Kidney glomerular epithelial cell (primary cell): Measurements from ENCODE around the gene NXPH3.

ENCODE experiments used
- DNase-seq: peaks from one replicate; lab custom pipeline; 2025; lab: John Stamatoyannopoulos, UW

The NXPH3 gene

DNA sequence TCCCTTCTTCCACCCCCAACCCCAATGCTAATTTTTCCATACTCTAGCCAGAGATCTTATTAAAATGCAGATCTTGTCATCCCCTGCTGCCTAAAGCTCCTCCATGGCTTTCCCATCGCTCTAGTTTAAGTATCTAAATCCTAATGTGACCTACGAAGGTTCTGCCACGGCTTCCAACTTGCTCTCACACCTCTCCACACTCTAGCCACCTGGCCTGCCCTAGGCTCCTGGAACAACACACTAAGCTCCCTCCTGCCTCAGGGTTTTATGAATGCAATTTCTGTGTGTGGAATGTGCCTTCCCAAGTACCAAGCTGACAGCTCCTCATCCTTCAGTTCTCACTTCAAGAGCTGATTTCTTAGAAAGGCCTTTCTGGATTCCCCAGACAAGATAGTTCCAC lies 16.6 kb downstream of the NXPH3 start:
- no peak for DNase-seq

DNA sequence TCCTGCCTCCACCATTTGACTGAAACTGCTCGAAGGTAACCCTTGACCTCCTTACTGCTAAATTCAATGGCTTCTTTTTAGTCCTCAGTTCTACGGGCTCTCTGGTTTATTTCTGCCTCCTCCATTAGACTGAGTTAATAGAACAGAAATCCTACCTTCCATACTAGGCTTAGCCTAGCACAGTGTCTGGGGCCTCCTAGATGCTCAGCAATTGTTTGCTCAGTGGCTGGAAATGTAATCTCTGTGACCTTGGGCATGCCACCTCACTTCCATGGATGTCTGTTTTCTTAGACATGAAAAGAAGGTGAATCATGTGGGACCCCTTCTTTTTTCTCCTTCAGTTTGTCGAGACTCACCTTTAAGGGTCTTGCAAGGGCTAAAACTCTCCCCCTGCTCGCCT lies 19.7 kb downstream of the NXPH3 start:
- no peak for DNase-seq

DNA sequence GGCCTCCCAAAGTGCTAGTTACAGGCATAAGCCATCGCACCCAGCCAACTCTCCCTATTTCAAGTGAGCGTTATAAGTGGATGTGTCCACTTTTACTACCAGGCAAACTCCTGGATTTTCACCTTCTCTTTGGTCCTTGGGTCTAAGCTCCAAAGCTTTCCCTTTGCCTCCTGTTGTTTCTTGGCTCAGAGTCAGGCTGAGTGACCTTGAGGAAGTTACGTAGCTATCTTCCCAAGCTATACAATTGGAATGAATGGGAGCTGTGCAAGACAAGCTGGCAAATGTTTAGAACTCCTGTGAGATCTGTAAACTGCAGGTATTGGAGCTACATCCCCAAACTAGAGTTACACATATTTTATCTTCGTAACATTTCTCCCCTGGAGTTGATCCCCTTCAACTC lies 20.3 kb downstream of the NXPH3 start:
- no peak for DNase-seq

DNA sequence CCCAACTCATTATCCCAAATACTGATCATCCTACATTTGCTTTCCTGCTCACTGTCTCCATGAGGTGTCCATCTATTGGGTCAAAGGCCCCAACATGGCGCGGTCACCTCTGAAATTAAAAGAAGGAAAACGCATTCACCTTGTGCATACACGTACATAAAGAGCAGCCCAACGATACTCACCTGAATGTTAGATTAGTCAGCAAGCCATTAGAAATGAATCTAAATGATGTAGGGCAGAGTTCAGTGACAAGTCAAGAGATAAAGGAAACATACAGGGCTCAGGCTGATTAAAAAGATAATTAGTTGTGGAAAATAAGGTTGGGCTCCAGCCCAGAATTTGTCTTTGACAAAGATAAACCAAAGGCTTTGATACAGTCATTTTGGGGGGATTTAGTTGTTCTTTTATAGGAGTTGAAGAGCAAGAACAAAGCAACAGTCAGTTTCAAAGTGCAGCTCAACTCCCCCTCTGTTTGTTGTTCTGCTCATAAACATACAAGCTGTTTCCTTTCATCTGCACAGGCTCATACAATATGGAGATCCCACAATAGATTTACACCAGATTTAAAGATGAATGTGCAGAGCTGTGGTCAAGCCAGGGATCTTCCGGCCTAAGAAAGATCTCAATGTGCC lies 21.1 kb downstream of the NXPH3 start:
- no peak for DNase-seq

DNA sequence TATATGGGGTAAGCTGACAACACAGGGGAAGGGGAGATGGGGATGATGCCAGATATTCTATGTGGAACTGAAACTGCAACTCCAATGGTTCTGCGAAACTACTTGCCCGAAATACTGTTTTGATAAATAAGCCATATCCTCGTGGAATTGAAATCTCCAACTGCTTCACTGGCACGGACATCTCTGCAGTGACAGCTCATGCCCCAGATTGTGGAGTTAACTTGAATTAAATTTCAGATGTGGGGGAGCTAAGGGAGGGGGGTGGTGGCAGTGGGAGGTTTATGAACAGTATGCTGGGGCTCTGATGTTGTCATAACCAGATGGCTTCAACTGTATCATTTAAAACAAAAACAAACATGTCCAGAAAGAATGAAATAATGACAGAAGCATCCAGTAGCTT lies 21.8 kb downstream of the NXPH3 start:
- no peak for DNase-seq

DNA sequence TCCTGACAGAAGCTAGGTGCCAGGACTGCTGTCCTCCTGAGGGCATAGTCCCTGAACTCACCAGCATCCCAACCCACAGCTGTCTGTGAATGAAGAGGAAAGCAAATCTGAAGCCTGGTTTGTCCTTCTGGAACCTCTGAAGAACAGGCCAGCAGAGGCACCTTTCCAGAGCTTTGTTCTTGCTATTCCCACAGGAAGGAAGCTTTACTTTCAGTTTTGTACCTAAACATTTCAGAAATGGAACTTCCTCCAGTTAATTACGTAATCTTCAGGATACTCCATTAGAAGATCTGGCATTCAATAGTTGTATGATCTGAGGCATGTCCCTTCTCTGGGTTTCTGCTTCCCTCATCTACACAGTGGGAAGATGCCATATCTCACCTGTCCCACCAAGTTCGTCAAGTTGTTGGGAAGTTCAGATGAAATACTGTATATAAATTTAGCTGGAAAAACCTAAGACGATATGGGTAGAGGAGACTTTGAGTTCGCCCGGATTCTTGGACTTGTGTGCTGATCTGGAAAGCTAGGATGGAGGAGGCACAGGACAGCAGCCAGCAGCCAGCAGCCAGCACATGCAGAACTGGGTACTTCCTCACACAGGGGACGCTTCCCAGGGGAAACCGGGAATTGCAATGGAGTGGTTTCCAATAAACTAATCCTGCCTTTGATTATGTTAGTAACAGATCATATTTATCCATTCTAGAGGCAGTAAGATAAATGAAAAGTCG lies 22.4 kb downstream of the NXPH3 start:
- DNase-seq = no peak

DNA sequence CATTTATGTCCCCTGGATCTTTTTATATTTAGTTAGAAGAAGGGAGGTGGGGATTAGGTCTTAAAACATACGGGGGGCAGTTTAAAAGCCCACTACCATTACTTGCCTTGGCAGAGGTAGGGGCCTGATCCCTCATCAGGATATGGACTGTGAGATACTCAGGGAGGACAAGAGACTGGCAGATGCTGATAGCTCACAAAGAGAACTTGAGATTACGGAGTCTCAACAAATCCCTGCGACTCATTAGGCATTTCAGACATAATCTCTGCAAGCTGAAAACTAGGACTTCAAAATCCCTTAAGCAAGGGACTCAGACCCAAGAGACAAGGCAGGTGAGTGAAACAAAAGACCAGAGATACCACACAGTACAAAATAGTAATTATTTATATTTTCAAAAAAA lies 23.2 kb downstream of the NXPH3 start:
- no peak for DNase-seq

DNA sequence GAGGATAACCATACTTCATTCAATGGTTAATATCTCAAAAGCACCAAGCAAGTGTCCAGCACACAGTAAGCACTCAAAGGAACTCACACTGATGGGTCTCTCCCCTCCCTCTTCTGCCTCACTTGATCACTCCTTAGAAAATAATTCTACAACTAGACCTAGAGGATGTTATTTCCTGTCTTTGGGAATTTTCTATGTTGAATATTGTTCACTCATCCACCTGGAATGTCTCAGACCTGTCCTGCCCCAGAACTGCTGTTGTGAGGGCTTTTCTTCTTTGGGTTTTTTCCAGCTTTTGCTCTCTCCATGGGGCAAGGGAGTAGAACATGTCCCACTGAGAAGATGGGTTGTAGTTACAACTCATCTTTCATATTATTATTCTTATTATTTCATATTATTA lies 25.3 kb downstream of the NXPH3 start:
- no peak for DNase-seq

DNA sequence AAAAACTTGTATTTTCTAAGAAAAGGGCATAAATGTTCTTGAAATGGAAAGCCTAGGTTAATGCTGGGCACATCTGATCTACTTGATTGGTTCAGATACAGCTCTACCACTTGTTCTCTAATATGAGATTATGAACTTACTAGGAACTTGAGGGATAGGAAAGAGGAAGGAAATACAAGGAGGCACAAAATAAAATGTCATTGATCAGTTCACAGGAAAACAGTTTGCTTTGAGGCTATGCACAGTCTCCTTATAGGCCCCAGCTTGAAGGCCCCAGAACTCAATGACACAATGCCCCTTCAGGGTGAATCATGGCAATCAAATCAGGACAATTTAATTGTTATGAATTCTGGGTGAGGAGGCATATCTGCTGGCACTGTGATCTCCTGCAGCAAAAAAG lies 27.1 kb downstream of the NXPH3 start:
- no peak for DNase-seq

DNA sequence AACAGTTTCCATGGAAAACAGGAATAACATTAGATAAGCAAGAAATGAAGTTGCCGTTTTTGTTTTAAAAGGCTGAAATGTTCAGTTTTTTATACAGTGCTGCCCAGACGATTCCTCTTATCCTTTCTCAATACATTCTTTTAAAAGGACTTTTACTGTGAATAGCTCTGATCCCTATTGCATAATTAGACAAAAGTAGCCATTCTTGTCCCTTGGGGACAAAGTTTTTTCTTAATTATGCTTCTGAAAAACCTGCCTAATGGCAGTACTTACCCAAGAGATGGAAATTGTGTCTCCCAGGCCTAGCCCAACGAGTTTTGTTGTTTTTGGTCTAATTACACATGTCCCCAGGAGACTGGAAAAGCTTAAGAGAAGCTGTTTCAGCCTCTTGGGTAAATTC lies 27.6 kb downstream of the NXPH3 start:
- DNase-seq = no peak

DNA sequence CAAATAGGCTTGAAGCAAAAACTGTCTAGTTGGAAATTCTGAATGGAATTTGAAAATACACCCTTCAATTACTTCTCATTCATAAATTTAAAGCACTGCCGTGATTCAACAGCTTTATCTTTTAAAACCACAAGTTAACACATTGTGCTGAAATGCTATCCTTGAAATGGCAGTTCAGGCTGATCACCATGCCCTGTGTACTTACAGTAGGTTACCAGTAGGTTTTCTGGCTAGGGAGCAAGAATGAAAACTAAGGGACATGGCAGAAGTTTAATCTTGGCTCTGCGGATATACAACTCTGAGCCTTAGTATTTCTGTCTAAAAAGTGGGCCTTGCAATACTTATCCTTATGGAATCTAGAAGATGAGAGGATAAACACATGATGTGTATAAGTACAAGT lies 28.0 kb downstream of the NXPH3 start:
- DNase-seq = no peak

DNA sequence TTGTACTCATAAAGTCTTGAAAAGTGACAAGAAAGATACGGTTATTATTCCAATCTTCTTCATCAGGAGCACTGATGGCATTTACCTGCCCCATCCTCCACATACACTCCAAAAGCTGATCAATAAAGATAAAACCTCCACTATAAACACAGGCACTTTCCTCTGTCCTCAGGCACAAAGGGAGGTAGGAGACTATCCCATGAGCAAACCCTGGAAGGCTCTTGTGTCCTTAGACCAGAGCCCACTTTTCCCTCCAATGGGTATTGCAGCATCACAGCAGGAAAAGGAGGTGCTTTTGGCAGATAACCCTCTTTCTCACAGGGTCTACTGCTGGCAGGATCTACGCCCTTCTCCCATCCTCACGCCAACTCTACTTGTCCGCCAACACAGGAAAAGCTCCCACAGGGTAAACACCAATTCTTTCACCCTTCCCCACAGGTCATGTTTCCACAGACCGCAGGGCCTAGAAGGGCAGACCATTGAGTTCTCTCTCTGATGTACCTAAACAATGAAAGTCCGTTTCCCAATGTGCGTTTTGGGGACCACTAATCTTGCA lies 28.7 kb downstream of the NXPH3 start:
- DNase-seq = no peak

DNA sequence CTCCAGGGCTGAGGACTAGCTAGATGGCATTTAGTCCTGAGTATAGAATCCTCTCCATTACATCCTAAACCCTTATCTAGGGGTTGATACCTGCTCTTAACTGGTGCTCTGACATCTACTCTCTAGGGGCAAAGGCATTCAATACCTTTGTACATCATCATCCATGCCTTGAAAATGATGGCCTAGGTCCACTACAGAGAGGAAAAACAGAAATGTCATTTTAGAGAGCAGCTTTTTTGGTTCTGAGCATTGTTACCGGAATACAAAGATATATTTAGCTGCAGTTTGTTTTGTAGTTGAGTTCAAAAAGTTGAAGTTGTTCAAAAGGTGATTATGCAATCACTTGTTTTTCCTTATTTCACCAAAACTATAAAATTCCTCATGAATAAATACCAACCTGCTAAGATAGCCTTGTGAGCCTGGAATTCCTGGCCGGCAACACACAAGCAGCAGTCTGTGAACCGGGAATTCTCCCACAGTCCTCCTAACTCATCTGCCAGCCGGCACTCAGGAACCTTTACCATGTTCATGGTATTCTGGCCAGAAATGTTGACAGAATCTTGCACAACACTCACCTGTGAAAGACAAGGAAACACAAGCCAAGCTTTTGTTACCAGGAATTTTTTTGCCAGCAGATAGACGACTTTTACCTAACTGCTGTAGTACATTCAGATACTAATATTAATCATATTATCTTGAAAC lies 35.4 kb downstream of the NXPH3 start:
- peak; percentile 26 for DNase-seq

DNA sequence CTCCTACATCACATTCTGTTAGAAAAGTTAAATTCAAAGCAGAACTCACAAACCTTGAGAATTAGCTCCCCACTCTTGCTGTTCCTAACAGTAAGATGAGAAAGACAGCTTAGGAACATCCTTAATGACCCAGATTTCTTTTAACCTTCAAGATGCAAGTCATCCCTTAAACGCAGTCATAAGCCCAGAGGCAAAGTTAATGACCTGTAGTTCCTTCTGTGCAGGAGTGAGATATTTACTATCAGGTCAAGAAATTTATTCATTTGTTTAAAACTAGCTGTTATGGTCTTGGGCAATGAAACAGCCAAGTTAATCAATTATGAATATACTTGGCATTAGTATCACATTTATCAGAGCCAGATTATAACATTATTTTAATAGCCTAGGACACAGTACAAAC lies 37.1 kb downstream of the NXPH3 start:
- peak; percentile 19 for DNase-seq

DNA sequence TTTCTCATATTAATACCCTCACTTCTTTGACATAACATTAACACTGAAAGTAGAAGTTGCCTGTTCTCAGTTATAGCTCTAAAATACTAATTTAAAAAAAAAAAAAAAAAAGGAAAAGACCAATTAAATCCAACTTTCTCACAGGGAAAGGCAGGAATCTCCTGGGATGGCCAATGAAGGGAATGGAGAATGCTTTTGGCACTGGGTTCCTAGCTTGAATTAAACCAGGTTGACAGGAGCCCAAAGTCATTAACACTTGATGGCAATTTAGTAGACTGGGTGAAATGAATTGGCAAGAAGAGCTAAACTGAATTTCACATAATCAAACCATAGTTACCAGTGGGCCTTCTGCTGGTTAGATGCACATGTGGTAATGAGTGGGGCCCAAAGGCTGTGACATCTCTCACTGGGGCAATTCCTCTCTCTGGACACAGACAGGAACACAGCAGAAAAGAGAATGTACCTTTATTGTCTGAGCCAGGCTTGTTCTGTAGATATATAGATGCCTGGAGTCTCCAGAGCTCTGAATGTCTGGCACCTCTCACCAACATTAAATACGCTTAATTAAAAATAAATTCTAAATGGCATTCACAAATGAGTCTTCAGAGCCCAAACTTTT lies 37.6 kb downstream of the NXPH3 start:
- no peak for DNase-seq

DNA sequence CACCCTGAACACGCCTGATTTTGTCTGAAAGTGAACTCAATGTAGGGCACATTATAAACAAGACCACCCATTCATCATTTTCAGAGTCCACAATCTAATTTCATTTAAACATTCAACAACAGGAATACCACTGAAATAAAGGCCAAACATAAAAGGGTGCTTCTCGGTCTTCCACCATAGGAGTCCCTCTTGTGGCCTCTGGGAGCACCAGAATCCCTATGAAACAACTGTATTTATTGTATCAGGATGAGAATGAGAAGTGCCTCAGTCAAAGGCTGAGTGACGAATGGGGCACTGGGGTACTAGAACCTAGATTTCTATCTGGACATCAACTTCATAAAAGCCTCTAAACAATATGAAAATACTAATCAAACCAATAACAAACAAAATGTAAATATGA lies 40.4 kb downstream of the NXPH3 start:
- no peak for DNase-seq

DNA sequence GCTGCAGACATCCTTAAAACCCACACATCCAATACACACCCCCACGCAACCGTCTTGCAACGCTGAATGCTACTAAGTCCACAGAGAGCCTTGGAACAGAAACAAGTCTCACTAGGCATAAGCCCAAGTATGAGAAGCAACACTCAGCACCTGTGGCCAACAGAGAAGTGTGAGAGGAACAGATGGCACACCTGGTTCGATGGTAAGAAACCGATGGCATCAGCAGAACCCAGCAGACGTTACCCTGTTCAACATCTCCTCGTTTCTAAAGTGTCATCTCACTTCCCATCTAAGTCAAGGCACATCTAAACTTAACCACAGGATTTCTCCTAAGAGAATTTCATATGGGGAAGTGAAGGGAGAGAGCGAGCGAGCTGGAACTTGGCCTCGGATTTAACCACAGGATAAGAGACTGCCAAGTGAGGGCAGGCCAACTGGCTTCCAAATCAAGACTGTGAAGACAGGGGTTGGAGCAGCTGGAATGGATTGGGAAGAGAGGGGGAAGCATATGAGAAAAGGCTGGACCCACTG lies 41.0 kb downstream of the NXPH3 start:
- DNase-seq = no peak

DNA sequence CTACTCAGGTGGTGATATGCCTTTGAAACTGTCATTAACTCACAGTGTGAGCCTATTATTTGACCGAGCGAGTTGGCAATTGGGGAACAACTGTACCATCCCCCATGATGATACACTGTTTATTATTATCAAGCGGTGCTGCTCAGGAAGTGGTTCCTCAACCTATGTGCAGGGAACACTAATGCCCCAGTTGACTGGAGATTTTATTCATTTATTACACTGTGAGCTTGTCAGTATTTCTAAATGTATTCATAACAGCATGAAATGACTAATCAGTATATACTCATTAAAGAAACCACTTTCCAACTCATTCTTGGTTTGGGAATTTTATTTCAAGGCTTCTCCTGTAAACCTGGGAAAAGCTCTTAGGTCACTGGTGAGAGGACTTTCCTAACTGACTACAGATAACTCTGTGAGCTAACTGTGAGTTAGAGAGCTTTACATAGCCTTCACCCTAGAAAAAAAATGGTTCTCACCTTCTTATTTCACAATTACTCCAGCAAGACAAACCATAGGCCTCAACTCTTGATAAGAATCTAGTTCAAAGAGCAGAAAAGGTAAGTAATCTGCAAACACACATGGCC lies 42.4 kb downstream of the NXPH3 start:
- DNase-seq = no peak

DNA sequence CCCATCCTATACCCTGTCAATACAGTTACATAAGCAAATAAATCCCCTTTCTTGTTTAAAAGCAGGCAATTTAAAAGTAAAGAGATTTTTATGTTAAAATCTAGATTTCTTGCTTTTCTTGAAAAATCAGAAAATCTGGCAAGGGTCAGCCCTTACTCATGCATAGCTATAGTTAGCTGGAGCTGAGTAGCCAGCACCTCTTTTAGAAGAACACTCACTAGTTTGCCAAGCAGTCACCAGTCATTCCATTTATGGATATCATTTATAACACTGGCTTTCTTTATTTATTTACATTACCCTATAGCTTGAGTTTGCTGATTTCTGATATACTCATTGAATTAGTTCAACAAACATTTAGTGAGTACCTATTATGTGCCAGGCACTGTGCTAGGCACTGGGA lies 45.7 kb downstream of the NXPH3 start:
- DNase-seq = no peak

DNA sequence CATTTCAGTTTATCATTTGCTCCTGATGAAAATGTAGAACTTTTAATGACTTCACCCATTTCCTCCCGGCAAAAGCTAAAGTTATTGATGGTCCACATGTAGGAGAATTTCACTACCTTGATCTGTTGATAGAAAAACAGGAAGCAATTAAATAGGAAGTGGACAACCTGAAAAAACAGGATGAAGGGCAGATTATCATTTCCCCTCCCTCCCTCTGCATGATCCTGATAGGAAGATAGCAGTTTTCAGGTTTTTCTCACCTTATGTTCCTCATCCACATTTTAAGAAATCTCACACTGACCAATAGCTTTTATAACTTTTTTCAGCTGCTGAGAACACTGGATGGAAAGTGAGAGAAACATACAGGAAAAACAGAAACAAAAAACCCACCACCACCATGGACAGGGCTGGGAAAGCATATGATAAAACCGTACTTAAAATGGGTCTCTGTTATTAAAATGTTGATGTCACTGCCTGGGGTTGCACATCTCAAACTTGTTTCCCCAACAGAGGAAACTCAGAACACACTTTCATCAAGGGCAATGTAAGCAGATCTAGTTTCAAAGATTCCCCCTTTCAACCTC lies 46.4 kb downstream of the NXPH3 start:
- no peak for DNase-seq

DNA sequence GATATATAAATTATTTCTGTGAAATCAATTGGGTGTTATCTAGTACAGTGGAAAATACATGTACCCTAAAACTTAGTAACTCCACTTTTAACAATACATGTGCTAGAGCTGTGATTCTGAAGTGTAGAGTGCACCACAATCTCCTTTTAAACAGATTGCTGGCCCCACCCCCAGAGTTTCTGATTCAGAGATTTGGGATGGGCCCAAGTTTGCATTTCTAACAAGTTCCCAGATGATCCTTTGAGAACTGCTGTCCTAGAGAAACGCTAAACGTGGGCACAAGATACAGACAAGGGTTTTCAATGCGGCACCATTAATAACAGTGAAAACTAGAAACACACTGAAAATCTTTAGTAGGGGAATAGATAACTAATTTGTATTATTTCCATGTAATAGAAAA lies 49.2 kb downstream of the NXPH3 start:
- DNase-seq = no peak

DNA sequence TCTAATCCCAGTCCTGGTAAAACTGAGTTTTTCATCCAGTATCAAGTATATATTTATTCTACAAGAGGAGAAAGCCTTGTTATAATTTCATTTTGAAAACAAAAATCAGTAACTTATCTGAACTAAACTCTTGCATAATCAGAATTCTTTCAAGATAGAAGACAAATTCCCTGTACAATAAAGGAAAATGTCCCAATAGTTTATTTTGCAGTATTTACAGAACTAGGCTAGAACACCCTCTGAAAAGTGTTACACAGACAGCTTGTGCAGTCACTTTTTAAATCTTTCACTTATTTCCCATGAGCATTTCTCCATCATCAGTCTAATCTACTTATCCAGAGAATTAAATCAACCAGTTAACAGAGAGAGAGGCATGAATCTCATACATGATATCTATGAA lies 53.8 kb downstream of the NXPH3 start:
- no peak for DNase-seq
